ENCODE measurements around the gene TPRG1L.

TPRG1L gene

GRCh38 chr1:3663999-3664699 lies 39.3 kb downstream of the TPRG1L start:
- DNase-seq (ENCODE audit: low read depth in 2 of 2), result no peak

- DNase-seq (ENCODE audit: low read depth in 2 of 2), result no peak
These were observed 40.0 kb downstream of the TPRG1L start for GRCh38 chr1:3664700-3665375.

GRCh38 chr1:3668148-3668547 lies 43.3 kb downstream of the TPRG1L start:
- no peak for DNase-seq (ENCODE audit: low read depth in 2 of 2)

- DNase-seq (ENCODE audit: low read depth in 2 of 2), result no peak
These were observed 43.9 kb downstream of the TPRG1L start for GRCh38 chr1:3668585-3669300.

GRCh38 chr1:3669421-3669821 lies 44.6 kb downstream of the TPRG1L start:
- no peak for DNase-seq (ENCODE audit: low read depth in 2 of 2)

- no peak for DNase-seq (ENCODE audit: low read depth in 2 of 2)
These were observed 45.2 kb downstream of the TPRG1L start for GRCh38 chr1:3669971-3670431.

- DNase-seq (ENCODE audit: low read depth in 2 of 2), result no peak
These were observed 46.0 kb downstream of the TPRG1L start for GRCh38 chr1:3670823-3671265.

- DNase-seq (ENCODE audit: low read depth in 2 of 2), result no peak
These were observed 46.8 kb downstream of the TPRG1L start for GRCh38 chr1:3671371-3672180.

GRCh38 chr1:3672231-3672970 lies 47.6 kb downstream of the TPRG1L start:
- no peak for DNase-seq (ENCODE audit: low read depth in 2 of 2)

GRCh38 chr1:3672971-3673361 lies 48.2 kb downstream of the TPRG1L start:
- no peak for DNase-seq (ENCODE audit: low read depth in 2 of 2)

GRCh38 chr1:3673381-3674099 lies 48.7 kb downstream of the TPRG1L start:
- no peak for DNase-seq (ENCODE audit: low read depth in 2 of 2)

GRCh38 chr1:3674100-3675094 lies 49.6 kb downstream of the TPRG1L start:
- DNase-seq (ENCODE audit: low read depth in 2 of 2), result no peak

- DNase-seq (ENCODE audit: low read depth in 2 of 2), result no peak
These were observed 50.6 kb downstream of the TPRG1L start for GRCh38 chr1:3675436-3675835.

- DNase-seq (ENCODE audit: low read depth in 2 of 2), result no peak
These were observed 52.0 kb downstream of the TPRG1L start for GRCh38 chr1:3676581-3677470.

GRCh38 chr1:3677484-3677883 lies 52.7 kb downstream of the TPRG1L start:
- no peak for DNase-seq (ENCODE audit: low read depth in 2 of 2)

GRCh38 chr1:3678361-3679097 lies 53.7 kb downstream of the TPRG1L start:
- DNase-seq (ENCODE audit: low read depth in 2 of 2), result no peak

- DNase-seq (ENCODE audit: low read depth in 2 of 2), result no peak
These were observed 54.3 kb downstream of the TPRG1L start for GRCh38 chr1:3679098-3679555.

All from stimulated activated CD4-positive, alpha-beta T cell treated with anti-CD3 and anti-CD28 coated beads, Interleukin-12 subunit alpha, Interleukin-12 subunit beta, amount 100 ng/mL, for 24 hours (primary cell).